K562 (cell line): Measurements from ENCODE around the gene ATP5MG. TPM values are rescaled to one million over a fixed set of nuclear protein-coding genes. Genes with fewer than 3 reads are reported as not detected.

Source experiments
- ATAC-seq: fragments of 200-7000 bp; cut with Tn5 transposase; 3 replicates; pipeline ENCODE4 v1.9.1; 2020; ENCODE audit warnings: moderate library complexity
- BruUV-seq: library from RNA; stranded (reverse); fragments of 400-500 nt; replicated peaks from 2 replicates; lab custom pipeline; 2021; lab: Mats Ljungman, UMichigan
- CTCF ChIA-PET: fragments of 300-600 bp; formaldehyde crosslinking; extraction: SDS; loops from one replicate; lab custom pipeline; 2021; ENCODE audit warnings: low intra/inter-chr PET ratio; lab: Yijun Ruan, JAX
- POLR2A ChIA-PET: fragments of 300-600, 350-650 bp; sonication (Branson Sonifier 250); formaldehyde crosslinking; extraction: SDS; loops from one replicate; lab custom pipeline; 2021; ENCODE audit warnings: antibody characterized with exemption, inconsistent platforms; lab: Yijun Ruan, JAX
- DNase-seq, 4 experiments: peaks; one replicate each; pipeline versions ENCODE4 v3.0.0 to v3.0.0-alpha.2; 2011 to 2018; ENCODE audit warnings: low spot score in 3 of 4, mixed read lengths in 3 of 4; ENCODE audit errors: extremely low read depth in 1 of 4
- FAIRE-seq: peaks from 2 replicates; lab custom pipeline; 2011; peaks lifted over from hg19 to GRCh38; lab: Jason Lieb, UNC
- H2AFZ ChIP-seq: 2 replicates; pipeline ENCODE4 v1.6.0; 2011; ENCODE audit warnings: low read depth, low read length, control low read depth, inconsistent platforms
- H3K27ac ChIP-seq: fragments of 200-600 bp; 3 replicates; pipeline ENCODE4 v1.8.0; 2011; ENCODE audit warnings: low read depth, mild to moderate bottlenecking, control low read depth, inconsistent platforms, low read length, moderate library complexity, mixed read lengths; ENCODE audit errors: extremely low read depth
- H3K27me3 ChIP-seq, 2 experiments: fragments of 300-600 bp in 1 of 2; 2 replicates in 1 of 2; 3 replicates in 1 of 2; pipeline versions ENCODE4 v1.6.0 to v1.8.0; 2011; ENCODE audit warnings: inconsistent platforms in 2 of 2, low read length in 2 of 2, mild to moderate bottlenecking in 1 of 2, mixed read lengths in 1 of 2, moderate library complexity in 1 of 2; ENCODE audit not compliant: control insufficient read depth in 2 of 2, insufficient read depth in 2 of 2
- H3K36me3 ChIP-seq: fragments of 300-600 bp; 3 replicates; pipeline ENCODE4 v1.8.0; 2011; ENCODE audit warnings: mild to moderate bottlenecking, low read length, inconsistent platforms; ENCODE audit not compliant: control insufficient read depth, insufficient read depth
- H3K4me1 ChIP-seq, 2 experiments: fragments of 200-600 bp in 1 of 2; replicated peaks in 1 of 2; 2 replicates in 1 of 2; 3 replicates in 1 of 2; pipeline versions ENCODE4 v1.5.1 to v1.8.0; 2011; ENCODE audit warnings: inconsistent platforms in 2 of 2, low read length in 2 of 2, mild to moderate bottlenecking in 1 of 2, mixed read lengths in 1 of 2, moderate library complexity in 1 of 2; ENCODE audit not compliant: control insufficient read depth in 2 of 2, insufficient read depth in 2 of 2
- H3K4me2 ChIP-seq: 2 replicates; pipeline ENCODE4 v1.6.1; 2011; ENCODE audit warnings: low read length, control low read depth, inconsistent platforms, mixed read lengths; ENCODE audit not compliant: insufficient read depth
- H3K4me3 ChIP-seq: fragments of 200-600 bp; sonication (generic), shearing (Covaris generic); 2 replicates; pipeline ENCODE4 v1.5.1; 2016; ENCODE audit warnings: control low read depth, inconsistent platforms
- H3K79me2 ChIP-seq: fragments of 200-600 bp; 3 replicates; pipeline ENCODE4 v1.8.0; 2011; ENCODE audit warnings: low read length, inconsistent platforms; ENCODE audit not compliant: control insufficient read depth, insufficient read depth
- H3K9ac ChIP-seq, 2 experiments: 2 replicates each; pipeline versions ENCODE4 v1.6.0 to v1.6.1; 2011; ENCODE audit warnings: low read depth in 2 of 2, low read length in 2 of 2, control low read depth in 1 of 2, inconsistent platforms in 1 of 2, mild to moderate bottlenecking in 1 of 2, mixed read lengths in 1 of 2; ENCODE audit not compliant: insufficient read depth in 1 of 2
- H3K9me1 ChIP-seq: one replicate; pipeline ENCODE4 v1.6.0; 2011; ENCODE audit warnings: inconsistent platforms, mild to moderate bottlenecking, low read length, moderate library complexity; ENCODE audit not compliant: control insufficient read depth, insufficient read depth
- H3K9me3 ChIP-seq: replicated peaks from 2 replicates; pipeline ENCODE4 v1.5.1; 2011; ENCODE audit warnings: low read depth, low read length, inconsistent platforms; ENCODE audit not compliant: control insufficient read depth, insufficient read depth
- H4K20me1 ChIP-seq: replicated peaks from 2 replicates; pipeline ENCODE4 v1.6.1; 2011; ENCODE audit warnings: low read length, inconsistent platforms, mixed read lengths; ENCODE audit not compliant: control insufficient read depth, insufficient read depth
- CBX5 ChIP-seq: IDR thresholded peaks from 2 replicates; pipeline ENCODE4 v1.6.1; 2014; ENCODE audit warnings: low read depth, borderline replicate concordance
- ESRRA ChIP-seq: fragments of 450-650 bp; IDR thresholded peaks from 2 replicates; pipeline ENCODE4 v1.6.1; 2014; ENCODE audit warnings: low read depth, mild to moderate bottlenecking, moderate library complexity, borderline replicate concordance
- HDAC1 ChIP-seq, 2 experiments: fragments of 450-650 bp; IDR thresholded peaks; 2 replicates each; pipeline ENCODE4 v1.6.1; 2016 to 2017; ENCODE audit warnings: inconsistent platforms in 1 of 2, mild to moderate bottlenecking in 1 of 2, moderate library complexity in 1 of 2
- JUN ChIP-seq, 2 experiments: sonication (generic) in 1 of 2; formaldehyde crosslinking in 1 of 2; IDR thresholded peaks; 2 replicates each; pipeline versions ENCODE4 v1.6.1 to v1.8.0; 2012 to 2022; ENCODE audit warnings: borderline replicate concordance in 2 of 2, mild to moderate bottlenecking in 2 of 2, improper control_type of control experiment in 1 of 2, low read depth in 1 of 2, low read length in 1 of 2, missing genetic modification reagents in 1 of 2
- NCOA4 ChIP-seq: fragments of 450-650 bp; IDR thresholded peaks from 2 replicates; pipeline ENCODE4 v1.6.1; 2018; ENCODE audit warnings: mild to moderate bottlenecking; ENCODE audit not compliant: partially characterized antibody
- POLR2AphosphoS5 ChIP-seq: IDR thresholded peaks from 2 replicates; pipeline ENCODE4 v1.6.1; 2011; ENCODE audit warnings: mild to moderate bottlenecking, low read depth, low read length, moderate library complexity; ENCODE audit not compliant: control insufficient read depth, insufficient read depth
- TCF7 ChIP-seq: sonication (generic); IDR thresholded peaks from 2 replicates; pipeline ENCODE4 v1.6.1; 2016; ENCODE audit warnings: antibody characterized with exemption, borderline replicate concordance
- ZBTB7A ChIP-seq: IDR thresholded peaks from 2 replicates; pipeline ENCODE4 v1.6.1; 2011; ENCODE audit warnings: low read depth, mild to moderate bottlenecking, low read length, moderate library complexity, borderline replicate concordance; ENCODE audit not compliant: control insufficient read depth
- WGBS: fragments of 100-300 bp; shearing (Covaris generic); methylation state at CpG from one replicate; pipeline ENCODE4 v1.1.6; 2016; ENCODE audit warnings: low coverage, mixed read lengths; ENCODE audit not compliant: insufficient coverage; ENCODE audit errors: missing lambda C conversion rate; 5-methylcytosine and 5-hydroxymethylcytosine counted together
- in situ Hi-C: fragments of 300-500 bp; cut with MboI; formaldehyde crosslinking; loops from 4 replicates; pipeline ENCODE4 v1.15.0; 2018; ENCODE audit warnings: inconsistent platforms, mixed read lengths
- intact Hi-C: fragments of 100-400 bp; cut with micrococcal nuclease; formaldehyde crosslinking; loops from 2 replicates; pipeline ENCODE4 v1.14.2; 2022
- polyA plus RNA-seq, 8 experiments: library from polyadenylated mRNA; depleted of rRNA in 4 of 8; stranded (reverse) in 5 of 8; unstranded in 3 of 8; fragments of >200 nt; fragmentation: Nextera tagmentation in 2 of 8; fragmentation: Illumina TruSeq in 1 of 8; extraction: Ambion mirVana in 2 of 8; extraction: Trizol in 1 of 8; gene quantifications; 2 replicates each; pipeline versions ENCODE4 v1.2.1 to v1.2.3, GENCODE V29; 2011 to 2014; ENCODE audit warnings: inconsistent platforms in 1 of 8, missing spikeins in 1 of 8
- total RNA-seq, 7 experiments: library from RNA; depleted of rRNA in 6 of 7; stranded (reverse); fragments of >200 nt in 6 of 7; fragmentation: Illumina TruSeq in 2 of 7; extraction: Trizol in 2 of 7; gene quantifications; 2 replicates each; pipeline versions ENCODE4 v1.2.1 to v1.2.3, GENCODE V29; 2011 to 2021; ENCODE audit warnings: low replicate concordance in 1 of 7

The ATP5MG gene
- total and polyA plus RNA-seq, 9 of the 15 experiments (the other 6 are each of a cell fraction or from before 2014, with no cell fraction given): 301 to 2,138 (median 434) TPM

- H2AFZ ChIP-seq: no peak overlapping the region
- in situ Hi-C loops (no loop called here), intact Hi-C loops (no loop called here)
- no TSS peak for BruUV-seq
- H3K79me2 ChIP-seq: peaks cover 7% of the 10 kb centered on the region; the same call in 2 of the 3 replicates
- DNase-seq: no peak
- peaks cover 25% of the 10 kb centered on the region; the same call in 2 of the 3 replicates for H3K36me3 ChIP-seq
- no peak for FAIRE-seq
- H3K9ac ChIP-seq: no peak overlapping the region
- TF ChIP-seq HDAC1 (IDR thresholded peaks at IDR 0.05) (no peak), ZBTB7A (no peak), NCOA4 (no peak), JUN (IDR thresholded peaks at IDR 0.05; ENCODE audit: borderline replicate concordance, low read depth, low read length) (no peak), JUN (CRISPR knock-in tag; IDR thresholded peaks at IDR 0.05; ENCODE audit: borderline replicate concordance) (no peak), ESRRA (no peak), POLR2AphosphoS5 (no peak), CBX5 (no peak), TCF7 (no peak)
- WGBS: 56% methylated on average over 1 of the region's 1 CpG
- ChIA-PET CTCF (no interaction called here), POLR2A (interaction anchor here (0.7 to 1.7 kb wide), 3 partner anchors 8 to 33 kb away, joined by 3 to 5 read pairs (median 3); no protein-coding TSS in a partner anchor)
- no peak overlapping the region for H3K27ac ChIP-seq
- peaks cover 4 to 20% of the 10 kb centered on the region in 2 experiments; a peak in 3 of 5 replicates for H3K4me1 ChIP-seq
- no peak overlapping the region for H3K4me2 ChIP-seq
- no peaks in the 10 kb centered on the region for H4K20me1 ChIP-seq
- no peaks in the 10 kb centered on the region for H3K9me3 ChIP-seq
- no peaks in the 10 kb centered on the region for H3K9me1 ChIP-seq
- no peak overlapping the region for H3K4me3 ChIP-seq
- ATAC-seq: no peak
- H3K27me3 ChIP-seq: no peaks in the 10 kb centered on the region
These were observed 11.5 kb downstream of the ATP5MG start for GRCh38 chr11:118412921-118413320.
